ENCODE measurements around the gene GP9. TPM values are rescaled to one million over a fixed set of nuclear protein-coding genes. Genes with fewer than 3 reads are reported as not detected.
"Not testable (repeated sequence)": the region's sequence is repeated elsewhere in the genome, so short reads cannot be mapped to it uniquely, and the experiment has no call there.

The GP9 gene
- total RNA-seq, 1 donor from 2014 or later, result not detected

DNA sequence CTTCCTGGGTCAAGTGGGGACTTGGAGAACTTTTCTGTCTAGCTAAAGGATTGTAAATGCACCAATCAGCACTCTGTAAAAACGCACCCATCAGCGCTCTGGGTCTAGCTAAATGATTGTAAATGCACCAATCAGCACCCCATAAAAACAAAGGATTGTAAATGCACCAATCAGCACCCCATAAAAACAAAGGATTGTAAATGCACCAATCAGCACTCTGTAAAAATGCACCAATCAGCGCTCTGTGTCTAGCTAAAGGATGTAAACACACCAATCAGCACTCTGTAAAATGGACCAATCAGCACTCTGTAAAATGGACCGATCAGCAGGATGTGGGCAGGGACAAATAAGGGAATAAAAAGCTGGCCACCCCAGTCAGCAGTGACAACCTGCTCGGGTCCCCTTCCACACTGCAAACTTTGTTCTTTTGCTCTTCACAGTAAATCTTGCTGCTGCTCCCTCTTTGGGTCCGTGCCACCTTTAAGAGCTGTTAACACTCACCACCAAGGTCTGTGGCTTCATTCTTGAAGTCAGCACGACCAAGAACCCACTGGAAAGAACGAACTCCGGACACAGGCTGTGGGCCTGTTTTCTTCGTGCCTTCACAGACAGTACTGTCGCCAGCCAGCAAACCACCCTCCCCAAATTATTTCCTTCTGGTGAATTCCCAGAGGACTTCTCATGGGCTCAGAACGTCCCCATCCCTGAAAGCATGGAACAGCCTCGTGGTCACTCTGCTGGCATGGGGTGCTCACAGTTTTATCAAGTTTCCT, 8.9 kb downstream of the GP9 start:
- intact Hi-C loops (cut with micrococcal nuclease), result not testable (repeated sequence)

DNA sequence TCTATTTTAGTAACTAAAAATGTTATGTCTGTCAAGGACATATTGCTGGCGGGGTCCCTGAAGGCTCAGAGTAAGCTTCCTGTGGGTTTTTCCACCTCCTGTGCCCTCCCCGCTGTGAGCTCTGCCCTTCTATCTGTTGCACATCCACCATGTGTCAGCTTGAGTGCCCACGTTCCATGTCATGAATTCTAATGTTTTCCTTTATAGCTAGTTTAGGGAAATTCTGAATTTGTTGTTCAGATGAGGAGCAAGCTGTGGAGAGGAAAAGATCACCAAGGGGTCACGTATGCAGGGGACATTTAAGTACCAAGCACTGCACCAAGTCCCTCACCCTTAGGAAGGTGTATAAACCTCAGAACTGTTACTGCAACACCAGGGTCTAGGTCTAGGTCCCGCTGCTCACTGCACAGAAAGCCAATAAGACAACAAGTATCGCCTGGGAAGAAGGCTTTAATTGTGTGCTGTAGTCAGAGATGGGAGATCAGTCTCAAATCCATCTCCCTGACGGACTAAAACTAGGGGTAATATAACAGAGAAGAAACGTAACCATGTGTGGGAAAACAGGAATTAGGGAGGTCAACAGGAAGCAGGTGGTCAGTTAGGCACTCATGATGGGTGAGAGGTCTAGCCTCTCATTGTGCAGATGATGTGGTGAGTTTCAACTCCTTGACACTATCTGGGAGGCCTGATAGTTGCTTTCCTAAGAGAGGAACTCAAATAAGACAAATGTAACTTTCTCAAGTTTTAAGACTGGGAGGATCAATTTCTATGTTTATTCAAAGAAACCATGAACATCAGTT, 9.7 kb downstream of the GP9 start:
- intact Hi-C loops (cut with micrococcal nuclease), result no loop called here

DNA sequence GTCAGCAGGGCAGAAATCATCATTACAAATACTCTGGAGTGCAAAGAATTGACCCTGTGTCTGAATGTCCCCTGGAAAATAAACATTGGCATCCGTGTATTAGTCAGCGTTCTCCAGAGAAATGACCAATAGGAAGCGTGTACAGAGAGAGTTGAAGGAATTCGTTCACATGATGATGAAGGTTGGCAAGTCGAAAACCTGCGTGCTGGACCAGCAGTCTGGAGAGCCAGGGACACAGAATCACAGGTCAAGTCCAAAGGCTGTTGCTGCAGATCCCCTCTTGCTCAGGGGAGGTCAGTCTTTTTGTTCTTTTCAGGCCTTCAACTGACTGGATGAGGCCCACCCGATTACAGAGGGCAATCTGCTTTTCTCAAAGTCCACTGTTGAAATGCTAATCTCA, 16.6 kb downstream of the GP9 start:
- intact Hi-C loops (cut with micrococcal nuclease), result no loop called here

DNA sequence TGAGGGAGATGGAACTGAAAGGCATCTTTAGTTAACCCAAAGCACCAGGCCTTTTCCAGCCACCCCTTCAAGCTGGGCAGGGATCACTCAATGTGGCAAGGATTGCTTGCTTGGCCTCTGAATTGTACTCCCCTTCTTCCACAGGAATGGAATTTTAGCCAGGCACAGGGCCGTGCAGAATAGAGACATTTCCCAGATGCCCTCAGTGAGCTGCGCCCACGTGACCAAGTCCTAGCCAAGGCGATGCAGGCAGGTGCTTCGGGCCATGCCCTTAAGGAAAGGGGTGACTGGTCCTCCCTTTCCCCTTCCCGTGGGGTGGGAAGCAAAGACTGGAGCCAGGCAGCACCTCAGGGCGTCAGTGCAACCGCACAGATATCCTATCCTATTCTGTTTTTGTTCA, 17.9 kb downstream of the GP9 start:
- intact Hi-C loops (cut with micrococcal nuclease), result no loop called here

DNA sequence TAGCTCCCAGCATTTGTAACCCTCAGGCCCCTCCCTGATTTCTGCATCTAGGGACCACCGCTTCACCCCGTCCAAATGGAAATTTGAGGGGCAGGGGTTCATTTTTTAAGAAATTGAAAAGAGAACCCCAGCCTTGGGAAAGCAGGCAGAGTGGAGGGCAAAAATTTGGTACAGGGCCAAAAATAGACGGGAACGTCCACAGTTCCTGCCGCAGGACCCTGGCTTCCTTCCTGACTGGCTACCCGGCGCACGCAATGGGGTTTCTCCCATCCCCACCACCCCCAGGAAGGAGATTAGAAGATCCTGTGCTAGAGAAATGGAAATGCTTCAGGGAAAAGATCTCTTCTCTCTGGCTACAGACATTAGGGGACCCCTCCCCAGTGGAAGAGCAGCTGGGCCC, 20.9 kb downstream of the GP9 start:
- intact Hi-C loops (cut with micrococcal nuclease), result no loop called here

DNA sequence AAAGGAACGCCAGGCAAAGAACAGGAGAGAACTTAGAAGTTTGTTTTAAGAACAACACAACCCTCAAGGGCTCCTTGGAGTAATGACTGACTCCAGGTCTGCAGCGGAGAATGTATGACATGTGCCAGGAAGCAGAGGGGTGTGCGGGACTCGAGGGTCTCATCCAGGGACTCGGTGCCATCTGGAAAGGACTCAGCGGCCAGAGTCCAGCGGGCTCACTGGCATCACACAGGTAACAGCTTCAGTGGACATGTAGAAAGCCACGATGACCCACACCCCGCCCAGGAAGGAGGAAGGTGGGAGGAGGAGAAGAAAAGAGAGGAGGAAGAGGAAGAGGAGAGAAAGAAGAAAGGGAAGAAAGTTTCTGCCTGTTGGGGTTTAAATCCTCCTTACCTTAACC, 21.4 kb downstream of the GP9 start:
- intact Hi-C loops (cut with micrococcal nuclease), result no loop called here

DNA sequence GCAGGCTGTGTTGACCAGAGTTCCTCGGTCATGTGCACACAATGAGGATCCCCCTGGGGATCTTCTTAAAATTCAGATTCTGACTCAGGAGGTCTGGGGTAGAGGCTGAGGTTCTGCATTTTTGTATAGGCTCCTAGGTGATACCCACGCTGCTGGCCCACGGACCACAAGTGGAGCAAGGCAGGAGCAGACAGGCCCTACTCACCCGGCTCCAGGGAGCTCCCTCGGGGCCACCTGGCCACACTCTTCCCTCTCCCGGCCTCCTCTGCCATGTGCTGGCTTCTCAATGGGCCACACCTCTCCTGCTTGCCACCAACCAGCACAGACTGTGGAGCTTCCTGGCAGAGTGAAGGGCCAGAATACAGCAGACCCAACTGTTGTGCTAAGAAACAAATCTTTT, 23.9 kb downstream of the GP9 start:
- intact Hi-C loops (cut with micrococcal nuclease), result no loop called here

DNA sequence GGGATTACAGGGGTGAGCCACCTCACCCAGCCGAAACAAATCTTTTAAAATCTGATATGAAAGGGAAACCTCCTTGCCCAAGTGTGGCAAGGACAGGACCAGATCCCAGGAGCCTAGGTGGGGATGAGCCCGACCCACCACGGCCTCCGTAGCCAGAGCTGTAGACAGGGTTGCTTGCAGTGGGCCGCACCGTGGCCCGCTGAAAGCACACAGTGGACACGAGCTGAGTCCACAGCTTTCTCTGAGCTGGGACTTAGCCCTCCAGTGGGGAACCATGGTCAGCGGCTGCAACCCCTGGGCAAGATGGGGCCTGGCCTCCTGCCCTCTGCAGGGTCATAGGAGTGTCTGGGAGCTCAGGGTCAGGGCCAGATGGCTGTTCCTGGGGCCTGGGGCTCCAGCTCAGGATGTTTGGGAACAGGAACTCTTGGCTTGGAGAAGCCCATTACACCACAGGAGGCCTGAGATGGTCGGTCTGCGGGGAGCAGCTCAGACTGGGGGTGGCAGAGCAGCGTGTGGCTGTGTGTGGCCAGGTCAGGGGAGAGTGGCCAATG, 24.7 kb downstream of the GP9 start:
- intact Hi-C loops (cut with micrococcal nuclease), result no loop called here

DNA sequence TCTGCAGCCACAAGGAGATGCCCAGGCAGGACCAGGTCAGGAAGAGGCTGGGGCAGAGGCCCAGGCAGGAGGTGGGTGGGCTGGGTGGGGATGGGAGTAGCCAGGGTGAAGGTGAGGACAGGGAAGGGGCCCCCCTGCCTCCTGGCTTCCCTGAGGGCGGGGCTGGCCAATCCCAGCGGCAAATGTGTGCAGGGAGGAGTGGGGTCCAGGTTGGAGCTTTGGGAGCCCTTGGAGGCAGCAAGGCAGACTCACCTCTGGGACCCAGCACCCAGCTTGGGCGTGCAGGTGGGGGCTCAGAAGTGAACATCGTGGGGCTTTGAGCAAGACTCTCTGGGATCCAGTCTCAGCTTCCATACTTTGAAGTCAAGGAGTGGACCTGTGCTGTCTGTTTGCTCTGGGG, 25.2 kb downstream of the GP9 start:
- intact Hi-C loops (cut with micrococcal nuclease), result no loop called here

DNA sequence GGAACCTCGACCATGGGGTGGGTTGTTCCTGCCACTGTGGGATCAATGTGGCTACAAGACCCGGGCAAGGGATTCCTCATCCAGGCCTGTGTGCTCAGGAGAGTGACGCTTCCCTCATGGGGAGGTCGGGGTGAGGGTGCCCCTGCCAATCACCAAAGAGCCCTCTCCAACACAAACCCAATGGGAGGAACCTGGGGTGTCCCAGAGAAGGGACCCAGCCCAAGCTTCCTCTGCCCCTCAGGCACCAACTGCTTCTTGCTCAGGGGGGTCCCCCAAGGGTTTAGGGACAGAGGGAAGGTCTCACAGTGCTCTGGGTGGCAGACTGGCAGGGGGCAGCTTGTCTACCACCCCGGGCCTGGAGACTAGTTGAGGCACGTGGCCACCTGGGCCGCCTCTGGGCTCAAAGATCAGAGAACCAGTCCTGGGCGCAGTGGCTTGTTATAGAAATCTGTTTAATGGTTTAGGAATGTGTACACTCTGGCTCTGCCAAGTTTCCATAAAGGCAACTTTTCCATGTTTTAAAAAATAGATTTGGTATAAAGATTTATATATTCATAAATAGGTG, 26.6 kb downstream of the GP9 start:
- intact Hi-C loops (cut with micrococcal nuclease), result no loop called here

DNA sequence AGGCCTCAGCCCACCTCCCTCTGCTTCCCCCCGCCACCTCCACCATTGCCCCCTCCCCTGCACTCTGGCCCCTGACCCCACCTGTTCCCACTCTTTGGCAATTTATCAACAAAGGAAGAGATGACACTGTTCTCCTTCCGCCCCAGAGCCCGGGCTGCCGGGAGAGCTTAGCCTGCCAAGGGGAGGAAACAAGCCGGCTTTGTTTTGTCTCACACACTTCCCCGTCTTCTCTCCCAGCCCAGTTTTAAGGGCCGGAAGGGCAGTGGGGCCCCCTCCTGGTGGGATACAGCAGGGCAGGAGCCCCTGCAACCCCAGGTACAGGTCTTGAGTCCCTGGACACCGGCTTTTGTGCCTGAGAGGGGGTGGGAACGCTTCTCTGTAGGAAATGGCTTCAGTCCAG, 27.3 kb downstream of the GP9 start:
- intact Hi-C loops (cut with micrococcal nuclease), result not testable (repeated sequence)

DNA sequence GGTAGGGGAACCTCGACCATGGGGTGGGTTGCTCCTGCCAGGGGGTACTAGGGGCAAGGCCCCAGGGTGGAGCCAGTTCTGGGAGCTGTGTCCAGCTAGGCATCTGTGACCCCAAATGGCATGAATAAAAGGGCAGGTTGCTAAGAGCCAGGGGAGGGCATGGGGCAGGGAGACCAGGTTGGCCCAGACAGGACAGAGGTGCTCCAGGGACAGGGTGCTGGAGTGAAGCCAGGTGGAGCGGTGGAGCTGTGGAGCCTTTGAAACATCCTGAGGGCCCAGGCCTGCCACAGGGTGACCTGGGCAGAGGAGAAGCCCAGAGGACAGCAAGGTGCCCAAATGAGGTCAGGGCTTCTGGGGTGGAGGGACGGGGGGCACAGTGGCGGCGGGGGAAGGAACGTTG, 27.7 kb downstream of the GP9 start:
- intact Hi-C loops (cut with micrococcal nuclease), result not testable (repeated sequence)

DNA sequence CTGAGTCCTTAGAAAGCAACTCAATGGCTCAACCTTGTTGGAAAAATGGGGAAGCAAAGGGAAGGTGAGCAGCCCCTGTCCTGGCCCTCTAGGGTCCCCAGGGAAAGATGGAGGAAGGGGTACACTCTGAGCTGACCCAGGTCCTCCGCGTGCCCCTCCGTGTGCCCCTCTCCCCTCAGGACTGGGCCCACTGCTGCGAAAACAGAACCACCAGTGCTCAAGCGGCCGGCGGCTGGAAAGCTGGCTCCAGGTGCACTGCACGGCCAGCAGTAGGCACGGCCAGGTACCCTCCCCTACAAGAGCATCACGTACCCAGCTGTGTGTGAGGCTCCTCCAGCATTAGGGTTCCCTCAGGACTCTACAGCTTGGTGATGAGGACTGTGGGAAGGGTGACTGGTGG, 34.7 kb downstream of the GP9 start:
- intact Hi-C loops (cut with micrococcal nuclease), result no loop called here

DNA sequence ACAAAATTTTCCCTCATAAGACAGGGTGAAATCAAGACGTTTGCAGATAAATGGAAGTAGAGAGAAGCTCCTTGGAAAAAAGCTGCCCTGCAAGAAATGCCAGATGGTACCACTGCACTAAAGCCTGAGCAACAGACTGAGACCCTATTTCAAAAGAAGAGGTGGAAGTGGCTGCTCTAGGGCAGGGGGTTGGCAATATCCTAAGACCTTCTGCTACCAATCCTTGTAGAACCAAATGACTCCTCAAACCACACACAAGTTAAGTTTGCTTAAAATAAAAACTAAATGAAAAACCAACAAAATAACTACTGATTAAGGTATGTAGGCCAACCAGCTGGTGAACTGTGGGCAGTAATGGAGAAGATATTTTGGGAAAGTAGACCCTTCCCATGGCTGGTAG, 39.7 kb downstream of the GP9 start:
- intact Hi-C loops (cut with micrococcal nuclease), result no loop called here

DNA sequence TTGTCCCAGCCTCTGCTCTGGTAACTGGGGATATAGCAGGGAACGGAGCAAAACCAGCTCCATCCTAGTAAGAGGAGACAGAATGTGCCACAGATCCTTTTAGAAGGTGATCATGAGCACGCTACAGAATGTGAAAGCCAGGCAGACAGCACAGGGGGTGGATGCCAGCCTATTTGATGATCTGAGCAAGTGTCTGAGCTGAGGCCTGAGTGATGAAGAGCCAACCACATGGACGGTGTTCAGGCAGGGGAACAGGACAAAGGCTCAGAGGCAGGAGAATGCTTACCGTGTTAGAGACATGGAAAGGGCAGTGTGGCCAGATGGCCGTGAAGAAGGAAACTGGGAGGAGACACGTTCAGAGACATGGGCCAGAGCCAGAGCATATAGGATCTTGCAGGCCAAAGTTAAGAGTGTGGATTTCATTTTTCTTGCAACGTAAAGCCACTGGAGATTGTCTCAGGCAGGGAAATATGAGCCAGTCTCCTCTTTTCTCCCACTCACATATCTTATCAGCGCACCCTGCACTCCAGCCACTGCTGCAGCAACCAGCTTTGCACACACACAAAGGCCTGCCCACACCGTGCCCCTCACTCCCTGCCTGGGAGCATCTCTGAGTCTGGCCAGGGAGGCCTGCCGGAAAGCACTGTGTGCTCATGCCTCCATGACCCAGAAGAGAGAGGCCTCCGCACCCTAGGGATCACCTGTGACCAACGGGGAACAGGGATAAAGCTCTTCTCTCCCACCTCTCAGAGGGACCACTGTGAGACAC, 41.0 kb downstream of the GP9 start:
- intact Hi-C loops (cut with micrococcal nuclease), result no loop called here

DNA sequence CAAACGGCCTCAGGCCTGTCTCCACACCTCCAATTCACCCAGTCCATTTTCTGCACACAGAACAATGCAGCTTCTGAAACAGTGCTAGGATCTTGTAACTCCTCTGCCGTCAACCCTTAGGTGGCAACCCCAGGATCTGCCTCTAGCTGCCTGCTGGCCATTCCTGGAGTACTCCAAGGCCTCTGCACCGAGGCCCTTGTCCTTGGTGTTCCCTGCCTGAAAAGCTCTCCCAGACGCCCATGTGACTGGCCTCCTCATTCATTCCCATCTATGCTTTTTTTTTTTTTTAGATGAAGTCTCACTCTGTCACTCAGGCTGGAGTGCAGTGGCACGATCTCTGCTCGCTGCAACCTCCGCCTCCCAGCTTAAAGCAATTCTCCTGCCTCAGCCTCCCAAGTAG, 42.7 kb downstream of the GP9 start:
- intact Hi-C loops (cut with micrococcal nuclease), result no loop called here

DNA sequence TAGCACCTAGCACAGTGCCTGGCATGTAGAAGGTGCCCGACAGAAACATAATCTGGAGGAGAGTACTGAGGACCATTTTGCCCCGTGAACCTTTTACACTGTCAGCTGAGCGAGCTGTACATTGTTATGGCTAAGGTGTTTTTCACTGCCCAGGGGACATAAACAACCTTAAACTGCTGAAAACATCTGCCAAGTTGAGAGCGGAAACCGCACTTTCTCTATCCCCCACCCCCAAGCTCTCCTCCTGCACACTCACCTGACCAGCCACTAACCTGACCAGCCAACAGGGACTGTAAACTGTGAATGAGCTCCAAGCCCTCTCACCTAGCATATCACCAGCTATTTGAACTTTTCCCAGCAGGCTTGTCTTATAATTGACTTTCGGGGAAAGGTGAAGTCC, 43.5 kb downstream of the GP9 start:
- intact Hi-C loops (cut with micrococcal nuclease), result no loop called here

DNA sequence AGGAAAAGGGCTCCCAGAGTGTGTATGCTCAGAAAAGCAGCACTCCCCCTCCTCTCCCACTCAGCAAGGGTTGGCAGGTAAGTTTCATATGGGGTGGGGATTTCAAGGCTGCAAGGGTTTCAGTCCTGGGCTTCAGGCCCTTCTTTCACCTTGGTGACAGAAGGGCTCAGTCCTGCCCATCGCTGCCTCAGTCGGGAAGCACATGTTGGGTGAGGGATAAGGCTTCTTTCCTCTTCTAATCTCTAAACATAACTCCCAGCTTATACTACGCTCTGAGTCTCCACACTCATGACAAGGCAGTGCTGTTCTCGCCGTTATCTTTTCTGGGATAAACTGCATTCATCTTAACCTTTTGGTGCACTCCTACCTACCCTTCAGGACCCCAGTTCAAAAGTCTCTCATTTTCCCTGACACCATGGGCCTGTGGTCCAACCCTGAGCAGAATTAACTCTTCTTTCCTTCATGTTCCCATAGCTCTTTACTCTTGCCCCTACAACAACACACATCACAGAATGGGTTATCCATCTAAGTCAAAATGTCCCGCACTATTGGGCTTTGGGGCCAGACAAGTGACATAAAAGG, 44.0 kb downstream of the GP9 start:
- intact Hi-C loops (cut with micrococcal nuclease), result no loop called here

DNA sequence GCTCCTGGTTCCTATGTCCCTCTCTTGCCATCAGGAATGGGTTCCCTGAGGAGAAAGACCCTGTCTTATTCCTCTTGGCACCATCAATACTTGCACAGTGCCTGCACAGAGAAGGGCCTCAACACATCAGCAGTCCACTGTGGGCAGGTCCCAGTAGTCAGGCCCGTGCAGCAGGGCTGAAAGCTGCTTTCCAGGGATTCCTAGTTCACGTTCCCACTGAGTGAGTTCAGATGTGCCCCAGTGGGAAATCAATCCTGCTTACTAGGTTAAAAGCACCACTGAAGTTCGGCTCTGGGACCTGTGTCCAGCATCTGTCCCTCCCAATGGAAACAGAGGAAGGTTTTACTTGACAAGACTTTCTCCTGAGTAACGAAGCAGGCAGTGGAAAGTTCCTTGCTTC, 45.3 kb downstream of the GP9 start:
- intact Hi-C loops (cut with micrococcal nuclease), result no loop called here

DNA sequence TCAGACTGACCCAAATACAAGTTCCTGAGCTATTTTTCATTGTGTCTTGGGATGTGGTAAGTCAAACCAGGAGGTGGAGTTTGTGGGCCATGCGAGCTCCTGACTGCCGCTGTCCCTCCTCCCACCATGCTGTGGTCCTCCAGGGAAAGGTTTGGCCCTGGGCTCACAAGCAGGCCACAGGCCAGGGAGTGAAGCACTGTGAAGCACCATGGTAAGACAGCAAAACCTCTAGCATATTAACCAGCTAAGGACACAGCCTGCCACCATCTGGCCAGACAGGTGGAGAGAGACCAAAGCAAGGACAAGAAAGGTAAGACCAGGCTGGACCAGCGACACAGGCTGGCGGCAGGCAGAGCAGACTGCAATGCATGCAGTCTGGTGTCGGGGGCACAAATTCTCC, 45.7 kb downstream of the GP9 start:
- intact Hi-C loops (cut with micrococcal nuclease), result no loop called here

DNA sequence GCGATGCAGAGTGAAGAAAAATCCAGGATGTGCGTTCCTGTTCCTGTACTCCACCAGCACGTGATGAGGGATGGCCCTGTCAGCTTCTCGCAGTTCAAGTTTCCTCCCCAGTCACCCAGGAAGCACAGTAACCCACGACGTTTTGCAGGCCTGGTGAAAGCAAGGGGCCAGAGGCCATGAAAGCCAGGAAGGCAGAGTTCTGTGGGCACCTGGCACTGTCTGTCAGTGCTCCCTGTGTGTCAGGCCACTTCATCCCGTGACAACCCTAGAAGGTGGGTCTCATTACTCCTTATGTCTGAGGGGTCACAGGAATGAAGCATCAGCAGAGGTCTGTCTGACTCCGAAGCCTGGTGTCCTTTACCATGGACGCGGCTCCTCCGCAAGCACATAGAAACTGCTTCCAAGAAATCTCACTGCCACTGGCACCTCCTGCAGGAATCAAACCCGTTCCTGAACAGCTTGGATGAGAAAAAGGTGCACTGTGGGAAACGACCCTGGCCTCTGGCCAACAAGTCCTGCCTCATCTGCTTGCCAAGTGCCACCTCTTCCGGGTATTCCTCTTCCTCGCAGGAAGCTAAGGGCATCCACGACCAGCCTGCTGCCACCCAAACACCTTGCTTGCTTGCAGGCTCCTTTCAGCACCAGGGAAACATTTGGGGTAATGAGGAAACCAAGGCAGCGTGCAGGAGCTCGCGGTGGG, 46.4 kb downstream of the GP9 start:
- intact Hi-C loops (cut with micrococcal nuclease), result no loop called here

Data from T-helper 2 cell treated with Interferon-gamma antibody and Interleukin-4, amounts not matched to agents 100 ng/mL and 5 ng/mL, for 36 hours (primary cell).